GM12878 (cell line): ENCODE results near the gene AIF1. TPM values are rescaled to one million over a fixed set of nuclear protein-coding genes. Genes with fewer than 3 reads are reported as not detected.

Source experiments
- ATAC-seq: fragments of 200-7000 bp; cut with Tn5 transposase; 3 replicates; pipeline ENCODE4 v1.9.1; 2020; ENCODE audit warnings: mild to moderate bottlenecking, moderate library complexity
- BruUV-seq: library from RNA; stranded (reverse); fragments of 400-500 nt; replicated peaks from 2 replicates; lab custom pipeline; 2021; lab: Mats Ljungman, UMichigan
- CTCF ChIA-PET: fragments of 300-600 bp; sonication (Branson Sonifier 250); formaldehyde crosslinking; extraction: SDS; loops from one replicate; lab custom pipeline; 2021; ENCODE audit warnings: inconsistent platforms; lab: Yijun Ruan, JAX
- POLR2A ChIA-PET: fragments of 350-600 bp; formaldehyde crosslinking; extraction: SDS; loops from one replicate; lab custom pipeline; 2021; ENCODE audit warnings: inconsistent platforms; lab: Charles Lee
- RAD21 ChIA-PET: fragments of 300-600 bp; sonication (Branson Sonifier 250); formaldehyde crosslinking; loops from one replicate; lab custom pipeline; 2023; ENCODE audit warnings: antibody characterized with exemption; ENCODE audit not compliant: unreplicated experiment; lab: Charles Lee
- SMC1A ChIA-PET: fragments of 300-600 bp; sonication (Branson Sonifier 250); formaldehyde crosslinking; loops from one replicate; lab custom pipeline; 2023; ENCODE audit not compliant: unreplicated experiment, uncharacterized antibody; lab: Charles Lee
- DNase-seq: peaks from one replicate; pipeline ENCODE4 v3.0.0-alpha.2; 2011; ENCODE audit warnings: low read depth, low spot score
- FAIRE-seq: peaks from 3 replicates; lab custom pipeline; 2011; peaks lifted over from hg19 to GRCh38; lab: Jason Lieb, UNC
- H2AFZ ChIP-seq: 2 replicates; pipeline ENCODE4 v1.6.0; 2011; ENCODE audit warnings: low read depth, low read length, control low read depth; ENCODE audit not compliant: control insufficient read depth
- H3K27ac ChIP-seq: 2 replicates; pipeline ENCODE4 v1.5.1; 2011; ENCODE audit warnings: control low read depth; ENCODE audit not compliant: control insufficient read depth, insufficient read depth
- H3K27me3 ChIP-seq, 2 experiments: replicated peaks in 1 of 2; 2 replicates each; pipeline versions ENCODE4 v1.6.0 to v1.6.1; 2011; ENCODE audit warnings: low read length in 1 of 2; ENCODE audit not compliant: control insufficient read depth in 2 of 2, insufficient read depth in 2 of 2
- H3K36me3 ChIP-seq, 2 experiments: 2 replicates each; pipeline ENCODE4 v1.5.1; 2011; ENCODE audit warnings: low read length in 1 of 2; ENCODE audit not compliant: control insufficient read depth in 2 of 2, insufficient read depth in 2 of 2
- H3K4me1 ChIP-seq: 2 replicates; pipeline ENCODE4 v1.6.1; 2011; ENCODE audit warnings: mild to moderate bottlenecking, low read length, moderate library complexity, mixed read lengths; ENCODE audit not compliant: control insufficient read depth, insufficient read depth
- H3K4me2 ChIP-seq: 2 replicates; pipeline ENCODE4 v1.6.0; 2011; ENCODE audit warnings: control low read depth; ENCODE audit not compliant: control insufficient read depth, insufficient read depth
- H3K4me3 ChIP-seq: fragments of 200-600 bp; sonication (generic); 2 replicates; pipeline ENCODE4 v1.5.1; 2016
- H3K79me2 ChIP-seq: 2 replicates; pipeline ENCODE4 v1.6.0; 2011; ENCODE audit warnings: low read length; ENCODE audit not compliant: control insufficient read depth, insufficient read depth
- H3K9ac ChIP-seq: 2 replicates; pipeline ENCODE4 v1.8.0; 2011; ENCODE audit warnings: low read length, control low read depth, mixed read lengths; ENCODE audit not compliant: control insufficient read depth, insufficient read depth
- H3K9me3 ChIP-seq: replicated peaks from 3 replicates; pipeline ENCODE4 v1.5.1; 2011; ENCODE audit warnings: mild to moderate bottlenecking, low read length; ENCODE audit not compliant: control insufficient read depth, insufficient read depth
- H4K20me1 ChIP-seq: 2 replicates; pipeline ENCODE4 v1.6.0; 2011; ENCODE audit not compliant: control insufficient read depth, insufficient read depth
- BCL11A ChIP-seq: IDR thresholded peaks from 2 replicates; pipeline ENCODE4 v1.6.1; 2011; ENCODE audit warnings: low read depth, low read length
- CHD2 ChIP-seq: IDR thresholded peaks from 2 replicates; pipeline ENCODE4 v1.6.1; 2011; ENCODE audit warnings: low read depth, low read length, improper control_type of control experiment, borderline replicate concordance
- EGR1 ChIP-seq, 2 experiments: IDR thresholded peaks; 1 replicate in 1 of 2; 2 replicates in 1 of 2; pipeline ENCODE4 v1.6.1; 2011 to 2012; ENCODE audit warnings: low read depth in 2 of 2, low read length in 2 of 2, borderline replicate concordance in 1 of 2, mild to moderate bottlenecking in 1 of 2, moderate library complexity in 1 of 2
- GABPA ChIP-seq: IDR thresholded peaks from 2 replicates; pipeline ENCODE4 v1.6.1; 2014; ENCODE audit warnings: antibody characterized with exemption, low read depth, mild to moderate bottlenecking, inconsistent platforms
- NFYA ChIP-seq: IDR thresholded peaks from 2 replicates; pipeline ENCODE4 v1.6.1; 2011; ENCODE audit warnings: low read depth, mild to moderate bottlenecking, low read length, improper control_type of control experiment, borderline replicate concordance
- NR2C1 ChIP-seq: fragments of 450-650 bp; IDR thresholded peaks from 2 replicates; pipeline ENCODE4 v1.6.1; 2017; ENCODE audit warnings: antibody characterized with exemption, mild to moderate bottlenecking, moderate library complexity
- NR2F1 ChIP-seq: fragments of 450-650 bp; conservative IDR thresholded peaks from 2 replicates; pipeline ENCODE4 v1.6.1; 2017; ENCODE audit warnings: mild to moderate bottlenecking
- PAX8 ChIP-seq: fragments of 450-650 bp; IDR thresholded peaks from 2 replicates; pipeline ENCODE4 v1.6.1; 2017; ENCODE audit warnings: mild to moderate bottlenecking, moderate library complexity
- PML ChIP-seq: IDR thresholded peaks from 2 replicates; pipeline ENCODE4 v1.6.1; 2012; ENCODE audit warnings: low read length, inconsistent platforms
- POLR2AphosphoS5 ChIP-seq: IDR thresholded peaks from 2 replicates; pipeline ENCODE4 v1.6.1; 2011; ENCODE audit warnings: mild to moderate bottlenecking, low read length, inconsistent platforms
- RELA ChIP-seq: fragments of 450-650 bp; IDR thresholded peaks from 2 replicates; pipeline ENCODE4 v1.8.0; 2014; ENCODE audit warnings: borderline replicate concordance; ENCODE audit not compliant: partially characterized antibody
- SIX5 ChIP-seq: IDR thresholded peaks from 2 replicates; pipeline ENCODE4 v1.6.1; 2011; ENCODE audit warnings: mild to moderate bottlenecking, low read depth, low read length, moderate library complexity; ENCODE audit not compliant: severe bottlenecking
- TBL1XR1 ChIP-seq: IDR thresholded peaks from 2 replicates; pipeline ENCODE4 v1.6.1; 2012; ENCODE audit warnings: low read depth, low read length, improper control_type of control experiment
- YBX1 ChIP-seq: fragments of 450-650 bp; IDR thresholded peaks from 2 replicates; pipeline ENCODE4 v1.6.1; 2016; ENCODE audit warnings: antibody characterized with exemption
- YY1 ChIP-seq: IDR thresholded peaks from 2 replicates; pipeline ENCODE4 v1.6.1; 2011; ENCODE audit warnings: low read depth, mild to moderate bottlenecking, low read length
- ZZZ3 ChIP-seq: IDR thresholded peaks from 2 replicates; pipeline ENCODE4 v1.6.1; 2011; ENCODE audit warnings: low read depth; ENCODE audit not compliant: control insufficient read depth, insufficient read length
- WGBS: methylation state at CpG from one replicate; pipeline ENCODE4 v1.1.6; 2016; ENCODE audit warnings: low lambda C conversion rate; ENCODE audit not compliant: insufficient replicate concordance, insufficient coverage; ENCODE audit errors: missing lambda C conversion rate; 5-methylcytosine and 5-hydroxymethylcytosine counted together
- in situ Hi-C: fragments of 300-500 bp; cut with MboI; formaldehyde crosslinking; loops from 9 replicates; pipeline ENCODE4 v1.14.3; 2018; ENCODE audit warnings: mixed read lengths
- intact Hi-C: fragments of 100-400 bp; cut with micrococcal nuclease; formaldehyde crosslinking; loops from one replicate; pipeline ENCODE4 v1.14.2; 2022; ENCODE audit not compliant: unreplicated experiment
- polyA plus RNA-seq, 11 experiments: library from polyadenylated mRNA; depleted of rRNA in 4 of 11; unstranded in 6 of 11; stranded (reverse) in 5 of 11; fragments of >200 nt; fragmentation: Nextera tagmentation in 4 of 11; fragmentation: Illumina TruSeq in 1 of 11; extraction: Ambion mirVana in 4 of 11; extraction: Trizol in 1 of 11; gene quantifications; 1 replicate in 1 of 11; 2 replicates in 10 of 11; pipeline versions ENCODE4 v1.2.1 to v1.2.3, GENCODE V29; 2011 to 2016; ENCODE audit warnings: inconsistent platforms in 2 of 11, missing spikeins in 2 of 11, low read depth in 1 of 11
- total RNA-seq, 4 experiments: library from RNA; depleted of rRNA in 3 of 4; stranded (reverse); fragments of >200 nt in 3 of 4; fragmentation: Illumina TruSeq in 1 of 4; extraction: Trizol in 1 of 4; gene quantifications; 2 replicates each; pipeline versions ENCODE4 v1.2.1 to v1.2.3, GENCODE V29; 2013 to 2021
- TF ChIP-seq, protein P1 (sequence below), 3 experiments: IDR thresholded peaks in 2 of 3; conservative IDR thresholded peaks in 1 of 3; 2 replicates each; pipeline ENCODE4 v1.5.1; 2011; ENCODE audit warnings: low read depth in 3 of 3, low read length in 3 of 3, mild to moderate bottlenecking in 3 of 3, control low read depth in 2 of 3, moderate library complexity in 2 of 3, inconsistent platforms in 1 of 3, mixed read lengths in 1 of 3; ENCODE audit not compliant: control insufficient read depth in 2 of 3, insufficient read depth in 1 of 3; ENCODE audit errors: extremely low read depth in 1 of 3
- TF ChIP-seq, protein P2 (sequence below): IDR thresholded peaks from 2 replicates; pipeline ENCODE4 v1.6.1; 2012; ENCODE audit warnings: mild to moderate bottlenecking, low read depth, low read length

The AIF1 gene
- total and polyA plus RNA-seq, 10 of the 15 experiments (the other 5 are each of a cell fraction or from before 2014, with no cell fraction given): 1.9 to 256 (median 134) TPM

DNA sequence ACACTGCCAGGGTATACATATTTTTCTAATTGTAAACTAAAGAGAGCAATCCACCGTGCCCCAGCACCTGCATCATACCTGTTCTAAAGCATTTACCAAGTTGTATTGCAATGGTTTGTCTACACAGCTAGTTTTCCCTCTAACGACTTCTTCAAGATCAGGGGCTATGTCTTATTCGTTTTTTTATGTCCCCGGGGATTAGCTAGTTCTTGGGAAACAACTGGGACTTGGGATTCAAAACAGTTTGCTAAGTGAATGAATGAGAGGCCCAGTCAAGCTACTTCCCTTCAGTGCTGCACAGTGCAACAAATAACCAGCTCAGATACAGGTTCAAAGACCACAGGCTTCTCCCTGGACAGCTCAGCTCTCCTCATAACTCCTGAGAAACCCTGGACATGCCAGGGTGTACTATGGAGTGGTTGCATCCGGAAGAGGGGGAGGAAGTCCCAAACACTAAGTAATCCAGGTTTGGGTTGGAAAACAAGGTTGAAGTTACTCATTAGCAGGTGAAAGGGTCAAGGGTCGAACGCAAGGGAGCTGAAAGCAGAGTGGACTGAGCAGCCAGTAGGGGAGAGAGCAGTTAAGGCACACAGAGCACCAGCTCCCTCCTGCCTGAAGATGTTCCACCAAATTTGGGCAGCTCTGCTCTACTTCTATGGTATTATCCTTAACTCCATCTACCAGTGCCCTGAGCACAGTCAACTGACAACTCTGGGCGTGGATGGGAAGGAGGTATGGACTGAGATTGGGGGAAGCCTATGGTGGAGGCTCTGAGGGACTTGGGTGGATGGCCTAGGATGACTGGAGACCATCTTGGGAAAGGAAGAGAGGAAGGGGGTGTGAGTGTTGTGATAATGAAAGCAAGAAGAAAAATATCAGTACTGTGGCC lies 40.6 kb downstream of the AIF1 start, which contains the start of gene APOM:
APOM (plus strand) TSS at position 546 of the 889 bp plus-strand sequence; CDS start at position 619, 73 bp downstream.
- Histone ChIP-seq H3K27ac (no peak within 1 kb of the TSS), H3K4me1 (peaks cover 20% of the 10 kb centered on the region), H3K79me2 (peaks cover 59% of the 10 kb centered on the region), H3K27me3 (no peaks in the 10 kb centered on the region), H4K20me1 (no peaks in the 10 kb centered on the region), H3K9ac (no peak within 1 kb of the TSS), H3K36me3 (peaks cover 0 to 5% of the 10 kb centered on the region in 2 experiments; a peak in 3 of 4 replicates), H3K9me3 (no peaks in the 10 kb centered on the region; the same call in 2 of the 3 replicates), H3K4me2 (no peak within 1 kb of the TSS; the same call in 1 of the 2 replicates), H2AFZ (no peak within 1 kb of the TSS), H3K4me3 (no peak within 1 kb of the TSS)
- DNase-seq (no peak), ATAC-seq (no peak), FAIRE-seq (no peak)
- POLR2A ChIA-PET: interaction anchor here (1.0 to 6.3 kb wide), 5 partner anchors 7 to 243 kb away, joined by 3 to 107 read pairs (median 6); partner anchors contain the start of genes C6orf47, CSNK2B and GPANK1
- 82% methylated on average over 8 of the region's 8 CpGs for WGBS
- intact Hi-C loops: no loop called here
- CTCF ChIA-PET: interaction anchor here (0.6 to 1.9 kb wide), 2 partner anchors 48 to 114 kb away, joined by 3 to 4 read pairs; partner anchors contain the start of gene ABHD16A
- BruUV-seq: no TSS peak
- SMC1A ChIA-PET: interaction anchor here (0.5 to 5.0 kb wide), 3 partner anchors 9 to 183 kb away, joined by 4 to 31 read pairs (median 4); partner anchors contain the start of gene GPANK1
- RAD21 ChIA-PET: no interaction called here
- in situ Hi-C loops: no loop called here
- no peak for TF ChIP-seq NFYA
- no peak for TF ChIP-seq YY1
- TF ChIP-seq PML: no peak
- no peak for TF ChIP-seq BCL11A
- TF ChIP-seq SIX5: no peak
- no peak for TF ChIP-seq PAX8
- no peak for TF ChIP-seq NR2F1
- no peak for TF ChIP-seq NR2C1
- TF ChIP-seq CHD2: no peak
- TF ChIP-seq ZZZ3: no peak
- TF ChIP-seq TBL1XR1: no peak
- TF ChIP-seq EGR1 (IDR thresholded peaks at IDR 0.05; ENCODE audit: borderline replicate concordance in 1 of 2, low read depth in 2 of 2, low read length in 2 of 2): no peak
- no peak for TF ChIP-seq YBX1
- no peak for TF ChIP-seq GABPA
- TF ChIP-seq POLR2AphosphoS5: no peak
- TF ChIP-seq, protein P1, sequence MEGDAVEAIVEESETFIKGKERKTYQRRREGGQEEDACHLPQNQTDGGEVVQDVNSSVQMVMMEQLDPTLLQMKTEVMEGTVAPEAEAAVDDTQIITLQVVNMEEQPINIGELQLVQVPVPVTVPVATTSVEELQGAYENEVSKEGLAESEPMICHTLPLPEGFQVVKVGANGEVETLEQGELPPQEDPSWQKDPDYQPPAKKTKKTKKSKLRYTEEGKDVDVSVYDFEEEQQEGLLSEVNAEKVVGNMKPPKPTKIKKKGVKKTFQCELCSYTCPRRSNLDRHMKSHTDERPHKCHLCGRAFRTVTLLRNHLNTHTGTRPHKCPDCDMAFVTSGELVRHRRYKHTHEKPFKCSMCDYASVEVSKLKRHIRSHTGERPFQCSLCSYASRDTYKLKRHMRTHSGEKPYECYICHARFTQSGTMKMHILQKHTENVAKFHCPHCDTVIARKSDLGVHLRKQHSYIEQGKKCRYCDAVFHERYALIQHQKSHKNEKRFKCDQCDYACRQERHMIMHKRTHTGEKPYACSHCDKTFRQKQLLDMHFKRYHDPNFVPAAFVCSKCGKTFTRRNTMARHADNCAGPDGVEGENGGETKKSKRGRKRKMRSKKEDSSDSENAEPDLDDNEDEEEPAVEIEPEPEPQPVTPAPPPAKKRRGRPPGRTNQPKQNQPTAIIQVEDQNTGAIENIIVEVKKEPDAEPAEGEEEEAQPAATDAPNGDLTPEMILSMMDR (IDR thresholded peaks at IDR 0.05 in 2 of 3, conservative IDR thresholded peaks at IDR 0.05 in 1 of 3; ENCODE audit: control insufficient read depth in 2 of 3, extremely low read depth in 1 of 3, insufficient read depth in 1 of 3, low read depth in 3 of 3, low read length in 3 of 3): no peak
- TF ChIP-seq RELA: no peak
- TF ChIP-seq, protein P2, sequence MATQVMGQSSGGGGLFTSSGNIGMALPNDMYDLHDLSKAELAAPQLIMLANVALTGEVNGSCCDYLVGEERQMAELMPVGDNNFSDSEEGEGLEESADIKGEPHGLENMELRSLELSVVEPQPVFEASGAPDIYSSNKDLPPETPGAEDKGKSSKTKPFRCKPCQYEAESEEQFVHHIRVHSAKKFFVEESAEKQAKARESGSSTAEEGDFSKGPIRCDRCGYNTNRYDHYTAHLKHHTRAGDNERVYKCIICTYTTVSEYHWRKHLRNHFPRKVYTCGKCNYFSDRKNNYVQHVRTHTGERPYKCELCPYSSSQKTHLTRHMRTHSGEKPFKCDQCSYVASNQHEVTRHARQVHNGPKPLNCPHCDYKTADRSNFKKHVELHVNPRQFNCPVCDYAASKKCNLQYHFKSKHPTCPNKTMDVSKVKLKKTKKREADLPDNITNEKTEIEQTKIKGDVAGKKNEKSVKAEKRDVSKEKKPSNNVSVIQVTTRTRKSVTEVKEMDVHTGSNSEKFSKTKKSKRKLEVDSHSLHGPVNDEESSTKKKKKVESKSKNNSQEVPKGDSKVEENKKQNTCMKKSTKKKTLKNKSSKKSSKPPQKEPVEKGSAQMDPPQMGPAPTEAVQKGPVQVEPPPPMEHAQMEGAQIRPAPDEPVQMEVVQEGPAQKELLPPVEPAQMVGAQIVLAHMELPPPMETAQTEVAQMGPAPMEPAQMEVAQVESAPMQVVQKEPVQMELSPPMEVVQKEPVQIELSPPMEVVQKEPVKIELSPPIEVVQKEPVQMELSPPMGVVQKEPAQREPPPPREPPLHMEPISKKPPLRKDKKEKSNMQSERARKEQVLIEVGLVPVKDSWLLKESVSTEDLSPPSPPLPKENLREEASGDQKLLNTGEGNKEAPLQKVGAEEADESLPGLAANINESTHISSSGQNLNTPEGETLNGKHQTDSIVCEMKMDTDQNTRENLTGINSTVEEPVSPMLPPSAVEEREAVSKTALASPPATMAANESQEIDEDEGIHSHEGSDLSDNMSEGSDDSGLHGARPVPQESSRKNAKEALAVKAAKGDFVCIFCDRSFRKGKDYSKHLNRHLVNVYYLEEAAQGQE: no peak
